Measurements from ENCODE around the gene ZNF274. TPM values are rescaled to one million over a fixed set of nuclear protein-coding genes. Genes with fewer than 3 reads are reported as not detected.
A peak's percentile ranks its signal among the peaks of the same experiment; 100 is the strongest.

ZNF274 gene
- total and polyA plus RNA-seq, 9 of the 15 experiments (the other 6 are each of a cell fraction or from before 2014, with no cell fraction given): 5.2 to 37.0 (median 28.1) TPM

DNA sequence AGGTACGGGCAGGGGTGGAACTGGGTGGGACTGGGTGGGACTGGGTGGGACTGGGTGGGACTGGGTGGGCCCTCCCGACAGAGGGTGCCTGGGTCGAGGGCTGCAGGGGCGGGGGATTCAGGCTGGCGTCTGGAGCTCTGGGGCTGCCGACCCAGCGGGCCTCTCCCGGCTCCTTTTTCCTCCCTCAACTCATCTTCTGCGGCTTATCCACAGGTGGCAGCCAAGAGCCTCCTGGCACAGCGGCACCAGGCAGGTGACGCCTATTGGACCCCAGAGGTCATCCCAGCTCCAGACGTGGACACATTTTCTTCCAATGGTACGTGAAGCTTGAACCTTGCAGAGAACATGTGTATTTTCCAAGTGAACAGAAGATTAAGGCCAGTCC is 46.4 kb downstream of the ZNF274 start (continued):
- TF ChIP-seq, protein P1, sequence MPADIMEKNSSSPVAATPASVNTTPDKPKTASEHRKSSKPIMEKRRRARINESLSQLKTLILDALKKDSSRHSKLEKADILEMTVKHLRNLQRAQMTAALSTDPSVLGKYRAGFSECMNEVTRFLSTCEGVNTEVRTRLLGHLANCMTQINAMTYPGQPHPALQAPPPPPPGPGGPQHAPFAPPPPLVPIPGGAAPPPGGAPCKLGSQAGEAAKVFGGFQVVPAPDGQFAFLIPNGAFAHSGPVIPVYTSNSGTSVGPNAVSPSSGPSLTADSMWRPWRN (IDR thresholded peaks at IDR 0.05; ENCODE audit: low read depth): no peak

DNA sequence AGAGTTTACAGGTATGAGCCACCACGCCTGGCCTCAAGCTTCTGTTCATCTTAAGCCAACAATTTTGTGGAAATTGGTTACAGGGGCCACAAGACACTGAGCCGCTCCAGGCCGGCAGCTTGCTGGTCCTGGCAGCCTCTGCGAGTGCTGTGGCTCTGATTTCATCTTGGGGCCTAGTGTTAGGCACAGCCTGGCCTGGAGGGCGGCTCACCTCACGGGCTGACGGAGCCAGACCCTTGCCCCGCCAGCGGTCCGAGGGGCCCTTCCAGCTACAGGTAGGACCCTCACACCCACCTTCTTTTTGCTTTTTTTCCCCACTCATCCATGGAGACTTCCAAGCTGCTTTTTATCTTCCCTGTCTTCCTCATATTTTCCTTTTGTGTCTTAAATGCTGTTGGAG is 54.5 kb downstream of the ZNF274 start:
- no TSS peak for BruUV-seq (replicated peaks)
- intact Hi-C loops (cut with micrococcal nuclease): no loop called here
- ChIA-PET POLR2A (interaction anchor here (0.6 to 3.0 kb wide), 5 partner anchors 9 to 281 kb away, joined by 3 to 10 read pairs (median 3); partner anchors contain the start of gene ZNF544), CTCF (ENCODE audit: low intra/inter-chr PET ratio) (no interaction called here)
- H3K4me3 ChIP-seq: no peak overlapping the region
- in situ Hi-C loops (cut with MboI): no loop called here
- H3K79me2 ChIP-seq (ENCODE audit: control insufficient read depth, insufficient read depth, low read length): peaks cover 7% of the 10 kb centered on the region; the same call in 2 of the 3 replicates
- ATAC-seq (no peak), FAIRE-seq (no peak), DNase-seq (ENCODE audit: extremely low read depth in 1 of 4, low spot score in 3 of 4) (no peak)
- no peaks in the 10 kb centered on the region for H3K27me3 ChIP-seq (ENCODE audit: control insufficient read depth in 2 of 2, insufficient read depth in 2 of 2, low read length in 2 of 2)
- 66% methylated on average over 10 of the region's 10 CpGs for WGBS (ENCODE audit: insufficient coverage, low coverage, missing lambda C conversion rate)
- H3K36me3 ChIP-seq (ENCODE audit: control insufficient read depth, insufficient read depth, low read length): peaks cover 69% of the 10 kb centered on the region
- H3K4me1 ChIP-seq (replicated peaks in 1 of 2; ENCODE audit: control insufficient read depth in 2 of 2, insufficient read depth in 2 of 2, low read length in 2 of 2): no peaks in the 10 kb centered on the region
- no peak overlapping the region for H3K9ac ChIP-seq (ENCODE audit: insufficient read depth in 1 of 2, low read depth in 2 of 2, low read length in 2 of 2)
- H2AFZ ChIP-seq (ENCODE audit: low read depth, low read length): no peak overlapping the region
- no peaks in the 10 kb centered on the region for H4K20me1 ChIP-seq (replicated peaks; ENCODE audit: control insufficient read depth, insufficient read depth, low read length)
- H3K9me3 ChIP-seq (replicated peaks; ENCODE audit: control insufficient read depth, insufficient read depth, low read depth, low read length): 0 out of 2 replicates have a peak, but pooled peaks cover 2% of the 10 kb centered on the region
- no peak overlapping the region for H3K27ac ChIP-seq (ENCODE audit: extremely low read depth, low read depth, low read length)
- H3K9me1 ChIP-seq (ENCODE audit: control insufficient read depth, insufficient read depth, low read length): no peaks in the 10 kb centered on the region
- TF ChIP-seq RBFOX2 (IDR thresholded peaks at IDR 0.05; ENCODE audit: low read depth, low read length) (peak; percentile 32; the same call in 1 of the 2 replicates), ZNF764 (CRISPR knock-in tag; IDR thresholded peaks at IDR 0.05; ENCODE audit: low read depth) (no peak)
- no peak overlapping the region for H3K4me2 ChIP-seq (ENCODE audit: insufficient read depth, low read length)

DNA sequence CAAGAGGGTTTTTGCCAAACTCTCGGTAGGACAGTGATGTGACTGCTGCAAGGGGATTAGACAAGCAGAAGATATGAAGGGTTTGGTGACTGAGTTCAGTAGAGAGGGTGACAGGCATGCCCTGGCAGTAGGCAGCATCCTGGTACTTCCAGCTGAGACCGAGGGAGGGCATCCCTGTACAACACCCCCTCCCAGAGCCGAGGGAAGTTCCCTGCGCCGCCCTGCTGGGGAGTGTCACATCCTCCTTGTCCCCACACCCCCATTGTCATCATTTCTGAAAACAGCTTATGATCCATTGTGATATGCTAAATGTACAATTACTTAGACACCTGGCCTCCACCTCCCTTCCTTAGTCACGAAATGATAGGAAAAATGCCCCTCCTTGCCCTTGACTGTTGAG is 60.5 kb downstream of the ZNF274 start:
- DNase-seq (ENCODE audit: extremely low read depth in 1 of 4, low spot score in 3 of 4) (no peak), ATAC-seq (peak; percentile 26; the same call in 1 of the 3 replicates), FAIRE-seq (no peak)
- Histone ChIP-seq H3K27me3 (ENCODE audit: control insufficient read depth in 2 of 2, insufficient read depth in 2 of 2, low read length in 2 of 2) (no peaks in the 10 kb centered on the region), H3K9me1 (ENCODE audit: control insufficient read depth, insufficient read depth, low read length) (no peaks in the 10 kb centered on the region), H4K20me1 (replicated peaks; ENCODE audit: control insufficient read depth, insufficient read depth, low read length) (no peaks in the 10 kb centered on the region), H3K79me2 (ENCODE audit: control insufficient read depth, insufficient read depth, low read length) (no peaks in the 10 kb centered on the region), H3K4me2 (ENCODE audit: insufficient read depth, low read length) (no peak overlapping the region), H3K9me3 (replicated peaks; ENCODE audit: control insufficient read depth, insufficient read depth, low read depth, low read length) (peaks cover 11% of the 10 kb centered on the region; the same call in 1 of the 2 replicates), H3K27ac (ENCODE audit: extremely low read depth, low read depth, low read length) (no peak overlapping the region), H2AFZ (ENCODE audit: low read depth, low read length) (no peak overlapping the region), H3K4me1 (replicated peaks in 1 of 2; ENCODE audit: control insufficient read depth in 2 of 2, insufficient read depth in 2 of 2, low read length in 2 of 2) (no peaks in the 10 kb centered on the region), H3K36me3 (ENCODE audit: control insufficient read depth, insufficient read depth, low read length) (peaks cover 75% of the 10 kb centered on the region), H3K9ac (ENCODE audit: insufficient read depth in 1 of 2, low read depth in 2 of 2, low read length in 2 of 2) (no peak overlapping the region), H3K4me3 (no peak overlapping the region)
- intact Hi-C loops (cut with micrococcal nuclease) (no loop called here), in situ Hi-C loops (cut with MboI) (no loop called here)
- WGBS (ENCODE audit: insufficient coverage, low coverage, missing lambda C conversion rate): 70% methylated on average over 6 of the region's 6 CpGs
- TF ChIP-seq RHOXF2B (CRISPR knock-in tag; conservative IDR thresholded peaks at IDR 0.05) (no peak), CTCF (IDR thresholded peaks at IDR 0.05 in 2 of 3, conservative IDR thresholded peaks at IDR 0.05 in 1 of 3; ENCODE audit: insufficient read depth in 2 of 3, low read depth in 1 of 3, low read length in 3 of 3) (0 out of 6 replicates have a peak, but pooled peaks of 1 of the 3 experiments have one; percentile 31)
- POLR2A ChIA-PET: no interaction called here
- BruUV-seq (replicated peaks): no TSS peak
- CTCF ChIA-PET (ENCODE audit: low intra/inter-chr PET ratio): no interaction called here
